Fibroblast of pulmonary artery (primary cell): ENCODE measurements around the gene MB.

Experiments used
- DNase-seq: peaks from one replicate; pipeline ENCODE4 v3.0.0-alpha.2; 2010; ENCODE audit warnings: low read depth
- H3K4me3 ChIP-seq: replicated peaks from 2 replicates; pipeline ENCODE4 v1.5.1; 2011; ENCODE audit warnings: low read depth, mild to moderate bottlenecking, control low read depth, low read length, moderate library complexity
- CTCF ChIP-seq: IDR thresholded peaks from 2 replicates; pipeline ENCODE4 v1.5.1; 2011; ENCODE audit warnings: mild to moderate bottlenecking, control low read depth, low read length, inconsistent platforms; ENCODE audit errors: missing control alignments

MB gene

GRCh38 chr22:35638001-35638400 is 20.9 kb upstream of the MB start:
- TF ChIP-seq CTCF = no peak
- no peak overlapping the region for H3K4me3 ChIP-seq
- peak; percentile 45 for DNase-seq

GRCh38 chr22:35637254-35637653 is 20.1 kb upstream of the MB start:
- H3K4me3 ChIP-seq = no peak overlapping the region
- no peak for TF ChIP-seq CTCF
- no peak for DNase-seq

- H3K4me3 ChIP-seq = no peak overlapping the region
- DNase-seq = no peak
- no peak for TF ChIP-seq CTCF
These were observed 17.9 kb upstream of the MB start for GRCh38 chr22:35634943-35635540.

- TF ChIP-seq CTCF = no peak
- no peak overlapping the region for H3K4me3 ChIP-seq
- no peak for DNase-seq
These were observed 16.9 kb upstream of the MB start for GRCh38 chr22:35634015-35634414.

GRCh38 chr22:35633520-35633919 is 16.4 kb upstream of the MB start:
- DNase-seq = no peak
- TF ChIP-seq CTCF = no peak
- H3K4me3 ChIP-seq = no peak overlapping the region

- DNase-seq = no peak
- no peak overlapping the region for H3K4me3 ChIP-seq
- no peak for TF ChIP-seq CTCF
These were observed 15.8 kb upstream of the MB start for GRCh38 chr22:35632935-35633334.

- DNase-seq = peak; percentile 56
- peak; percentile 57 for TF ChIP-seq CTCF
These were observed 14.5 kb upstream of the MB start for GRCh38 chr22:35631597-35631996.

More at GRCh38 chr22:35631597-35631996, 14.5 kb upstream of the MB start:
- no peak overlapping the region for H3K4me3 ChIP-seq
